Measurements from ENCODE around the gene LELP1. TPM values are rescaled to one million over a fixed set of nuclear protein-coding genes. Genes with fewer than 3 reads are reported as not detected.

Gene LELP1
- total RNA-seq, 2 experiments from 2014 or later, result not detected

- Mint-ChIP-seq H3K36me3 (ENCODE audit: low read depth) (no peaks in the 10 kb centered on the region), H3K9me3 (no peaks in the 10 kb centered on the region), H3K27ac (no peak overlapping the region), H3K27me3 (peaks cover 30% of the 10 kb centered on the region), H3K4me3 (no peak overlapping the region), H3K4me1 (ENCODE audit: low read depth) (no peaks in the 10 kb centered on the region)
- H3K9me3 ChIP-seq (ENCODE audit: control insufficient read depth in 1 of 2, insufficient read depth in 1 of 2, low read length in 2 of 2), result no peaks in the 10 kb centered on the region
- no peak for TF ChIP-seq CTCF (IDR thresholded peaks at IDR 0.05)
- no peak for DNase-seq
- intact Hi-C loops (cut with DNase I, micrococcal nuclease), result no loop called here
- CTCF ChIA-PET, result no interaction called here
- POLR2A ChIA-PET, result no interaction called here
- H3K27me3 ChIP-seq (ENCODE audit: control insufficient read depth in 1 of 2, insufficient read depth in 2 of 2, low read length in 2 of 2), result peaks cover 8 to 10% of the 10 kb centered on the region in 2 experiments
- H3K27ac ChIP-seq (ENCODE audit: low read depth in 1 of 2, low read length in 2 of 2), result no peak overlapping the region
- H3K36me3 ChIP-seq (ENCODE audit: insufficient read depth, low read length), result no peaks in the 10 kb centered on the region
- no peaks in the 10 kb centered on the region for H3K4me1 ChIP-seq (ENCODE audit: insufficient read depth, low read length)
- no peak overlapping the region for H3K4me3 ChIP-seq (ENCODE audit: low read length)
- ATAC-seq (ENCODE audit: poor library complexity), result no peak
Observed at GRCh38 chr1:153242160-153242559, 38.9 kb downstream of the LELP1 start.

- POLR2A ChIA-PET, result no interaction called here
- H3K36me3 ChIP-seq (ENCODE audit: insufficient read depth, low read length), result no peaks in the 10 kb centered on the region
- Mint-ChIP-seq H3K4me3 (no peak overlapping the region), H3K9me3 (no peaks in the 10 kb centered on the region), H3K4me1 (ENCODE audit: low read depth) (no peaks in the 10 kb centered on the region), H3K36me3 (ENCODE audit: low read depth) (no peaks in the 10 kb centered on the region), H3K27me3 (peaks cover 33% of the 10 kb centered on the region), H3K27ac (no peak overlapping the region)
- CTCF ChIA-PET, result no interaction called here
- no peak for DNase-seq
- no peak for ATAC-seq (ENCODE audit: poor library complexity)
- peaks cover 14 to 17% of the 10 kb centered on the region in 2 experiments for H3K27me3 ChIP-seq (ENCODE audit: control insufficient read depth in 1 of 2, insufficient read depth in 2 of 2, low read length in 2 of 2)
- no peaks in the 10 kb centered on the region for H3K9me3 ChIP-seq (ENCODE audit: control insufficient read depth in 1 of 2, insufficient read depth in 1 of 2, low read length in 2 of 2)
- no peak for TF ChIP-seq CTCF (IDR thresholded peaks at IDR 0.05)
- H3K27ac ChIP-seq (ENCODE audit: low read depth in 1 of 2, low read length in 2 of 2), result no peak overlapping the region
- intact Hi-C loops (cut with DNase I, micrococcal nuclease), result no loop called here
- H3K4me1 ChIP-seq (ENCODE audit: insufficient read depth, low read length), result no peaks in the 10 kb centered on the region
- H3K4me3 ChIP-seq (ENCODE audit: low read length), result no peak overlapping the region
Observed at GRCh38 chr1:153245466-153245865, 42.2 kb downstream of the LELP1 start.

GRCh38 chr1:153246018-153246417 lies 42.8 kb downstream of the LELP1 start:
- Mint-ChIP-seq H3K9me3 (no peaks in the 10 kb centered on the region), H3K4me3 (no peak overlapping the region), H3K27ac (no peak overlapping the region), H3K27me3 (peaks cover 34% of the 10 kb centered on the region), H3K4me1 (ENCODE audit: low read depth) (no peaks in the 10 kb centered on the region), H3K36me3 (ENCODE audit: low read depth) (no peaks in the 10 kb centered on the region)
- no peaks in the 10 kb centered on the region for H3K36me3 ChIP-seq (ENCODE audit: insufficient read depth, low read length)
- no peak overlapping the region for H3K27ac ChIP-seq (ENCODE audit: low read depth in 1 of 2, low read length in 2 of 2)
- DNase-seq, result no peak
- H3K4me3 ChIP-seq (ENCODE audit: low read length), result no peak overlapping the region
- H3K4me1 ChIP-seq (ENCODE audit: insufficient read depth, low read length), result no peaks in the 10 kb centered on the region
- ChIA-PET POLR2A (no interaction called here), CTCF (no interaction called here)
- intact Hi-C loops (cut with DNase I, micrococcal nuclease), result no loop called here
- peaks cover 14 to 17% of the 10 kb centered on the region in 2 experiments for H3K27me3 ChIP-seq (ENCODE audit: control insufficient read depth in 1 of 2, insufficient read depth in 2 of 2, low read length in 2 of 2)
- no peak for ATAC-seq (ENCODE audit: poor library complexity)
- no peak for TF ChIP-seq CTCF (IDR thresholded peaks at IDR 0.05)
- H3K9me3 ChIP-seq (ENCODE audit: control insufficient read depth in 1 of 2, insufficient read depth in 1 of 2, low read length in 2 of 2), result no peaks in the 10 kb centered on the region

Measured in CD4-positive, alpha-beta T cell (primary cell).